Thoracic aorta (tissue), 2 donors: Measurements from ENCODE around the gene SCYGR1. TPM values are rescaled to one million over a fixed set of nuclear protein-coding genes. Genes with fewer than 3 reads are reported as not detected.
A peak's percentile ranks its signal among the peaks of the same experiment; 100 is the strongest.

Experiments
- ATAC-seq: fragments of 150-250 bp; one replicate; pipeline ENCODE4 v1.8.0; 2017; ENCODE audit warnings: low read depth; ENCODE audit not compliant: insufficient number of reproducible peaks, low FRiP score
- DNase-seq: peaks from one replicate; pipeline ENCODE4 v3.0.0-alpha.2; 2020; ENCODE audit warnings: low spot score
- H3K27ac ChIP-seq, 2 donors: fragments of 200-600 bp; sonication (generic); 1 replicate in 1 of 2; 2 replicates in 1 of 2; pipeline ENCODE4 v1.5.1; 2016; ENCODE audit warnings: mild to moderate bottlenecking in 2 of 2, moderate library complexity in 2 of 2
- H3K27me3 ChIP-seq: fragments of 200-600 bp; sonication (generic); replicated peaks from 2 replicates; pipeline ENCODE4 v1.6.0; 2016; ENCODE audit warnings: mild to moderate bottlenecking; ENCODE audit not compliant: insufficient read depth
- H3K36me3 ChIP-seq: fragments of 200-600 bp; sonication (generic); one replicate; pipeline ENCODE4 v1.5.1; 2016
- H3K4me1 ChIP-seq, 2 donors: fragments of 200-600 bp; sonication (generic); 1 replicate in 1 of 2; 2 replicates in 1 of 2; pipeline versions ENCODE4 v1.5.1 to v1.6.0; 2016; ENCODE audit warnings: low read depth in 2 of 2, mild to moderate bottlenecking in 1 of 2; ENCODE audit not compliant: control insufficient read depth in 1 of 2
- H3K4me3 ChIP-seq: fragments of 200-600 bp; sonication (generic); 2 replicates; pipeline ENCODE4 v1.5.1; 2016; ENCODE audit warnings: mild to moderate bottlenecking
- H3K9me3 ChIP-seq: fragments of 200-600 bp; sonication (generic); 2 replicates; pipeline ENCODE4 v1.5.1; 2016
- total RNA-seq, 2 donors: library from RNA; depleted of rRNA; stranded (reverse); fragments of >200 nt; gene quantifications; one replicate each; pipeline versions ENCODE4 v1.1.0 to v1.2.3, GENCODE V29; 2016
- TF ChIP-seq, protein P1 (sequence below): fragments of 200-600 bp; sonication (generic); IDR thresholded peaks from one replicate; pipeline ENCODE4 v1.5.1; 2019; ENCODE audit warnings: antibody characterized with exemption

Gene SCYGR1
- total RNA-seq, 2 donors from 2014 or later = not detected

DNA sequence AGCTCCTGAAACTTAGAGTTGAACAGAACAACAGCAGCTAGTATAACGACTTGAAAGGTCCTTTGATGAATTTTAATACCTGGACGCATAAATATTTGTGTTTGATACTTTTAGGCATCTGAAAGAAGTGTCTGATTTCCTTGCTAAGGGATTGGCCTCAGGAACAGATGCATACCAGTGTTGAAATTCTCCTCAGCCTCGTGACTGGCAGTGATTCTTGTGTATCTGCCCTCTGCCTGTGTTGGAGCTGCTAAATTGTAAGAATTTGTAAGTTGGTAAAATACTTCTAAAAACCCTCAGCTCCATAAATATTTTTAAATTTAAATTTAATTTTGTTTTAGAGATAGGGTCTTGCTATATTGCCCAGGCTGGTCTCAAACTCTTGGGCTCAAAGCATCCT, 22.4 kb upstream of the SCYGR1 start:
- Histone ChIP-seq H3K27me3 (no peaks in the 10 kb centered on the region), H3K27ac (no peak overlapping the region), H3K36me3 (no peaks in the 10 kb centered on the region), H3K4me1 (peaks cover 7 to 20% of the 10 kb centered on the region in 2 donors), H3K9me3 (no peaks in the 10 kb centered on the region), H3K4me3 (no peak overlapping the region)
- DNase-seq (no peak), ATAC-seq (no peak)
- TF ChIP-seq, protein P1, sequence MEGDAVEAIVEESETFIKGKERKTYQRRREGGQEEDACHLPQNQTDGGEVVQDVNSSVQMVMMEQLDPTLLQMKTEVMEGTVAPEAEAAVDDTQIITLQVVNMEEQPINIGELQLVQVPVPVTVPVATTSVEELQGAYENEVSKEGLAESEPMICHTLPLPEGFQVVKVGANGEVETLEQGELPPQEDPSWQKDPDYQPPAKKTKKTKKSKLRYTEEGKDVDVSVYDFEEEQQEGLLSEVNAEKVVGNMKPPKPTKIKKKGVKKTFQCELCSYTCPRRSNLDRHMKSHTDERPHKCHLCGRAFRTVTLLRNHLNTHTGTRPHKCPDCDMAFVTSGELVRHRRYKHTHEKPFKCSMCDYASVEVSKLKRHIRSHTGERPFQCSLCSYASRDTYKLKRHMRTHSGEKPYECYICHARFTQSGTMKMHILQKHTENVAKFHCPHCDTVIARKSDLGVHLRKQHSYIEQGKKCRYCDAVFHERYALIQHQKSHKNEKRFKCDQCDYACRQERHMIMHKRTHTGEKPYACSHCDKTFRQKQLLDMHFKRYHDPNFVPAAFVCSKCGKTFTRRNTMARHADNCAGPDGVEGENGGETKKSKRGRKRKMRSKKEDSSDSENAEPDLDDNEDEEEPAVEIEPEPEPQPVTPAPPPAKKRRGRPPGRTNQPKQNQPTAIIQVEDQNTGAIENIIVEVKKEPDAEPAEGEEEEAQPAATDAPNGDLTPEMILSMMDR = no peak

DNA sequence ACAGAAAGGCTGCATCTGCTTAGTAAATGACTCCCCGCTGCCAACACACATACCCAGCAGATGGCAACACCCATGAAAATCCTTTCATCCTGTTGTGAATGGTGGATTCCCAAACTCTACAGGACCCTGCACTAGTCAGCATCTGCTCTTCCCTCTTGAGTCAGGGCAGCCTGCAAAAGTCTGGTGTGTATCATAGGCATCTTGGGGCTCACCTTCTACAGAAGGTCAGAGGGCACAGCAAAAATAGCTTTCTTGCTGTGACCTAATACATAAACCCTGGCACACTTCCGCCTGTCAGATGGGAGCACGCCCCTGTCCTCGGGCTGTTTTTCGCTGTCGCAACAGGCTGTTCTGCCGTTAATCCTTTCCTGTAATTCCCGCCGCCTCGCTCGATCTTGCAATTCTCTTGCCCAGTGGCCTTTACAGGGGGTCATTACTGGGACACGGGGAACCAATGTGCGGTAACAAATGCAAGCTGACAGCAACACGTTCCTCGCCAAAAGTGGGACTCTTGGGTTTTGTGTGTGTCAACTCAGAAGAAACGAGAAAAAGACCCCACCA, 19.9 kb upstream of the SCYGR1 start:
- Histone ChIP-seq H3K27me3 (no peaks in the 10 kb centered on the region), H3K4me1 (peaks cover 4 to 12% of the 10 kb centered on the region in 2 donors), H3K27ac (peak overlapping the region in 1 of 2 donors; percentile 65), H3K4me3 (no peak overlapping the region), H3K36me3 (no peaks in the 10 kb centered on the region), H3K9me3 (no peaks in the 10 kb centered on the region)
- no peak for DNase-seq
- TF ChIP-seq, protein P1 = no peak
- ATAC-seq = no peak

DNA sequence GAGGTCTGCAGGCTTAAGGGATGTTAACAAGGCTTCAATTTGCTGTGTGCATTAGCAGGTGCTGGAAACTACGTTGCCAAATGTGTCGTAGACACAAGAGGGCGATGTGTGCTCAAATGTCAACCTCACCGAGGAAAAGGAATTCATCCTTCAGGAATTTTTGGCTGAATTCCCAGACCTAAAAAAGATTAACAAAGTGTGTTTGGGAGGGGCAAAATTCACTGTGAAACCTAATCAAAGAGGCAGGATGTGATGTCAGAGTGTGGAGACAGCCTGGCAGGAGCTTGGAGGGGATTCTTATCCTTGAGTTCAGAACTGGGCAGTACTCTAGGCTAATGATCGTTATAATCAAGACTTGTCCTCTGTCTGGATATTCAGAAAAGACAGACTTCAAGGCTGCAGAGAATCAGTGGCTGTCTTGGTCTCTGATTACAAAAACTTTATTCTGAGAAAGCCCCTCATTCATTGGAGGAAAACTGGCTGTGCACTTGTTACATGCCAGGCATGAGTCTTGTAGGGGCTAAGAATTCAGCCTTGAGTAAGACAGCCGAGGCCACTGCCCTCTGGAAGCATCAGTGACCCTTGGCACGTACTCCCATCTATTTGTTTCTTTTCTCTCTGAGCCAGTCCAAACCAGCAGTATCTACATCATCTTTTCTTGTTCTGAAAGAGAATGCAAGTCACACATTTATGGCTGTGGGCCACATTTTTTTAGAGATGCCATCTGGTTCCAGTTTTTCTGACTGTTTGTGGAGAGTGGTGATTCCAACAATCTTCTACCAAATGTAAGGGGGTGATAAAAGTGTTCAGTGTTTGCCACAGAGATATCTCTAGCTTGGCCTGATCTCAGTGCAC, 18.7 kb upstream of the SCYGR1 start:
- TF ChIP-seq, protein P1 = peak; percentile 50
- no peaks in the 10 kb centered on the region for H3K36me3 ChIP-seq
- H3K4me1 ChIP-seq = peaks cover 4 to 12% of the 10 kb centered on the region in 2 donors
- DNase-seq (peak; percentile 14), ATAC-seq (peak; percentile 75)
- peak overlapping the region; percentile 65 to 77 for H3K27ac ChIP-seq
- no peaks in the 10 kb centered on the region for H3K27me3 ChIP-seq
- H3K9me3 ChIP-seq = no peaks in the 10 kb centered on the region
- peak overlapping the region; percentile 11 for H3K4me3 ChIP-seq

DNA sequence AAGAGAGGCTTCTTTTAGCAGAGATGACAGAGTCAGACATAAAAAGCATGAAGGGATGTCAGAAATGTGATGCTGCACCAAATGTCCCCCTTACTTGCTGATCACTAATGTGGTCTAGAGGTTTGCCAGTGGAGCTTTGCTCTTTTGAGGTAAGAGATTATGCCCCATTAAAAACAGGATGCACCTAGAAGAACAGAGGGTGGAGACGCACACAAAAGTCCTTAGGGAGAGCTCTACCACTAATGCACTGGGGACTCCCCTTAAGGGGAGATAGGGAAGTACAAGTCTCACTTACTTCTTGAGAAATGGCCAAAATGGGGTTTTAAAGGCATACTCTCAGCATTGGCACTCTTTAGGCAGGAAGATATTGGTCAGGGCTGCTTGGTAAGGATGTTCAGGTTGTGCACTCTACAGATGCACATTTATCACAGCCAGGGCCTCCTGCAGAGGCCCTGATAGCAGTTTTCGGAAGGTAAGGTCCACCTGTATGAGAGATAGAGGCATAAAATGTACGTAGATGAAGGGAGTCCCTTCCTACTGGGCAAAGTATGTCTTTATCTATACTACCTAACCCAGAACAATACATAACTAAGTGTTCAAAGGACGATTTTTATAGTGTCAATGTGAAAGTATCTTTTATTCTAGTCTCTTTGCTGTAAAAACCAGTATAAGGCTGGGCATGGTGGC, 17.0 kb upstream of the SCYGR1 start:
- no peak overlapping the region for H3K4me3 ChIP-seq
- peaks cover 4 to 12% of the 10 kb centered on the region in 2 donors for H3K4me1 ChIP-seq
- no peaks in the 10 kb centered on the region for H3K9me3 ChIP-seq
- H3K27me3 ChIP-seq = no peaks in the 10 kb centered on the region
- TF ChIP-seq, protein P1 = no peak
- ATAC-seq (no peak), DNase-seq (no peak)
- H3K36me3 ChIP-seq = no peaks in the 10 kb centered on the region
- H3K27ac ChIP-seq = no peak overlapping the region

DNA sequence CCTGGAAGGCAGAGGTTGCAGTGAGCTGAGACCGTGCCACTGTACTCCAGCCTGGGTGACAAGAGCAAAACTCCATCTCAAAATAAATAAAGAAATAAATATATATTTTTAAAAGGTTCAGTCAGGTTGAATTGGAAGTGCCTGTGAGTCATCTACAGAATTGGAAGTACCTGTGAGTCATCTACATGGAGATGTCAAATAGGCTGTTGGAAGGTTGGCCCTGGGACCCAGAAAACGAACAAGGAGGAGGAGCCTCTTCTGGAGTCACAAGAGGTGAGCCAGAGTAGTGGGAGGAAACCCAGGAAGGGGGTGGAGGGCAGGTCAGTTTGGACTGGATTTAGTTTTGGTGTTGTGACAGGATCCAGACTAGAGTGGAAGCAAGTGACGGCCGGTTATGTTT, 15.2 kb upstream of the SCYGR1 start:
- DNase-seq = no peak

More for the DNA sequence above, 15.2 kb upstream of the SCYGR1 start:
- no peaks in the 10 kb centered on the region for H3K27me3 ChIP-seq
- H3K9me3 ChIP-seq = no peaks in the 10 kb centered on the region
- peaks cover 4 to 12% of the 10 kb centered on the region in 2 donors for H3K4me1 ChIP-seq
- no peak overlapping the region for H3K27ac ChIP-seq
- TF ChIP-seq, protein P1 = no peak
- ATAC-seq = no peak
- H3K4me3 ChIP-seq = no peak overlapping the region
- H3K36me3 ChIP-seq = no peaks in the 10 kb centered on the region
